GM18502 (cell line): Measurements from ENCODE around the gene NIPAL3.
"Not testable (repeated sequence)": the region's sequence is repeated elsewhere in the genome, so short reads cannot be mapped to it uniquely, and the experiment has no call there.

Source experiments
- ATAC-seq: cut with Tn5 transposase; IDR thresholded peaks from one replicate; pipeline ENCODE4 v1.9.1; 2021; ENCODE audit warnings: mild to moderate bottlenecking; ENCODE audit not compliant: unreplicated experiment, poor library complexity

NIPAL3 gene

GRCh38 chr1:24452922-24453485 is 37.4 kb downstream of the NIPAL3 start:
- no peak for ATAC-seq

GRCh38 chr1:24454673-24455072 is 39.1 kb downstream of the NIPAL3 start:
- no peak for ATAC-seq

GRCh38 chr1:24455272-24455671 is 39.7 kb downstream of the NIPAL3 start:
- no peak for ATAC-seq

GRCh38 chr1:24457866-24458265 is 42.3 kb downstream of the NIPAL3 start:
- ATAC-seq, result no peak

GRCh38 chr1:24459551-24460266 is 44.1 kb downstream of the NIPAL3 start:
- ATAC-seq, result no peak

- not testable (repeated sequence) for ATAC-seq
Observed at GRCh38 chr1:24462128-24462527, 46.5 kb downstream of the NIPAL3 start.

- no peak for ATAC-seq
Observed at GRCh38 chr1:24463776-24464735, 48.5 kb downstream of the NIPAL3 start.

- ATAC-seq, result no peak
Observed at GRCh38 chr1:24465099-24465498, 49.5 kb downstream of the NIPAL3 start.

- ATAC-seq, result no peak
Observed at GRCh38 chr1:24465638-24466037, 50.0 kb downstream of the NIPAL3 start.

- no peak for ATAC-seq
Observed at GRCh38 chr1:24468685-24469316, 53.2 kb downstream of the NIPAL3 start.

GRCh38 chr1:24470592-24470991 is 55.0 kb downstream of the NIPAL3 start:
- ATAC-seq, result no peak

GRCh38 chr1:24472527-24473251 is 57.1 kb downstream of the NIPAL3 start:
- no peak for ATAC-seq

GRCh38 chr1:24474193-24474592 is 58.6 kb downstream of the NIPAL3 start:
- ATAC-seq, result no peak

- no peak for ATAC-seq
Observed at GRCh38 chr1:24475700-24476099, 60.1 kb downstream of the NIPAL3 start.

GRCh38 chr1:24476571-24476970 is 61.0 kb downstream of the NIPAL3 start:
- no peak for ATAC-seq

GRCh38 chr1:24477309-24477708 is 61.7 kb downstream of the NIPAL3 start:
- no peak for ATAC-seq

- no peak for ATAC-seq
Observed at GRCh38 chr1:24481101-24481500, 65.5 kb downstream of the NIPAL3 start.

GRCh38 chr1:24481843-24482610 is 66.4 kb downstream of the NIPAL3 start:
- no peak for ATAC-seq

GRCh38 chr1:24483441-24483840 is 67.8 kb downstream of the NIPAL3 start:
- ATAC-seq, result no peak
